BLaER1 treated with 17β-estradiol and CSF1 and Interleukin-3, amounts not matched to agents 10 nM and 100 nM (cell line): Measurements from ENCODE around the gene AKT3.

ENCODE experiments used
- H3K27ac ChIP-seq, 11 experiments: shearing (Covaris generic); formaldehyde crosslinking; 2 replicates each; pipeline ENCODE4 v1.8.1; 2022
- H3K27me3 ChIP-seq, 11 experiments: shearing (Covaris generic); formaldehyde crosslinking; 2 replicates each; pipeline ENCODE4 v1.8.1; 2022
- H3K36me3 ChIP-seq, 11 experiments: shearing (Covaris generic); formaldehyde crosslinking; 2 replicates each; pipeline ENCODE4 v1.8.1; 2022
- H3K4me1 ChIP-seq, 10 experiments: shearing (Covaris generic); formaldehyde crosslinking; 2 replicates each; pipeline ENCODE4 v1.8.1; 2022
- H3K4me2 ChIP-seq, 11 experiments: shearing (Covaris generic); formaldehyde crosslinking; 2 replicates each; pipeline ENCODE4 v1.8.1; 2022
- H3K4me3 ChIP-seq, 10 experiments: shearing (Covaris generic); formaldehyde crosslinking; 2 replicates each; pipeline ENCODE4 v1.8.1; 2022
- H3K9ac ChIP-seq, 11 experiments: shearing (Covaris generic); formaldehyde crosslinking; 2 replicates each; pipeline ENCODE4 v1.8.1; 2022
- H3K9me3 ChIP-seq, 11 experiments: shearing (Covaris generic); formaldehyde crosslinking; replicated peaks in 1 of 11; 2 replicates each; pipeline ENCODE4 v1.8.1; 2022
- H4K20me1 ChIP-seq, 11 experiments: shearing (Covaris generic); formaldehyde crosslinking; 2 replicates each; pipeline ENCODE4 v1.8.1; 2022
- Cebpa-rat ChIP-seq, 11 experiments: shearing (Covaris generic); IDR thresholded peaks; 2 replicates each; pipeline ENCODE4 v1.8.1; 2022

Gene AKT3

GRCh38 chr1:243587823-243588560, 262.1 kb downstream of the AKT3 start:
- Histone ChIP-seq H3K27ac (no peak overlapping the region), H3K36me3 (peaks cover 8 to 50% (median 25%) of the 10 kb centered on the region in 11 experiments; a peak in 19 of 22 replicates), H3K27me3 (no peaks in the 10 kb centered on the region), H3K4me2 (no peak overlapping the region), H4K20me1 (no peaks in the 10 kb centered on the region), H3K9ac (no peak overlapping the region), H3K9me3 (peaks cover 29 to 53% (median 40%) of the 10 kb centered on the region in 11 experiments), H3K4me1 (no peaks in the 10 kb centered on the region), H3K4me3 (no peak overlapping the region)
- no peak for TF ChIP-seq Cebpa-rat (IDR thresholded peaks at IDR 0.05)

GRCh38 chr1:243587285-243587684, 262.8 kb downstream of the AKT3 start:
- H3K36me3 ChIP-seq: peaks cover 13 to 55% (median 30%) of the 10 kb centered on the region in 11 experiments; a peak in 20 of 22 replicates
- H3K9ac ChIP-seq: no peak overlapping the region
- no peak overlapping the region for H3K4me2 ChIP-seq
- H3K9me3 ChIP-seq: peaks cover 35 to 59% (median 46%) of the 10 kb centered on the region in 11 experiments
- no peak for TF ChIP-seq Cebpa-rat (IDR thresholded peaks at IDR 0.05)
- H3K27ac ChIP-seq: no peak overlapping the region
- H4K20me1 ChIP-seq: no peaks in the 10 kb centered on the region
- H3K4me1 ChIP-seq: no peaks in the 10 kb centered on the region
- no peaks in the 10 kb centered on the region for H3K27me3 ChIP-seq
- no peak overlapping the region for H3K4me3 ChIP-seq

- no peak overlapping the region for H3K4me3 ChIP-seq
- H3K27ac ChIP-seq: no peak overlapping the region
- H3K9me3 ChIP-seq: peaks cover 46 to 69% (median 57%) of the 10 kb centered on the region in 11 experiments
- no peak overlapping the region for H3K4me2 ChIP-seq
- no peak for TF ChIP-seq Cebpa-rat (IDR thresholded peaks at IDR 0.05)
- H4K20me1 ChIP-seq: no peaks in the 10 kb centered on the region
- no peak overlapping the region for H3K9ac ChIP-seq
- peaks cover 19 to 64% (median 34%) of the 10 kb centered on the region in 11 experiments; a peak in 21 of 22 replicates for H3K36me3 ChIP-seq
- no peaks in the 10 kb centered on the region for H3K4me1 ChIP-seq
- H3K27me3 ChIP-seq: no peaks in the 10 kb centered on the region
These were observed 264.1 kb downstream of the AKT3 start for GRCh38 chr1:243585982-243586381.

- Histone ChIP-seq H3K4me2 (no peak overlapping the region), H3K27me3 (no peaks in the 10 kb centered on the region), H3K4me3 (no peak overlapping the region), H3K9me3 (peaks cover 45 to 70% (median 58%) of the 10 kb centered on the region in 11 experiments), H3K36me3 (peaks cover 24 to 71% (median 42%) of the 10 kb centered on the region in 11 experiments; a peak in 21 of 22 replicates), H3K4me1 (peaks cover 0 to 8% (median 0%) of the 10 kb centered on the region in 10 experiments; a peak in 2 of 20 replicates), H4K20me1 (no peaks in the 10 kb centered on the region; a peak in 1 of 22 replicates), H3K9ac (no peak overlapping the region), H3K27ac (no peak overlapping the region)
- no peak for TF ChIP-seq Cebpa-rat (IDR thresholded peaks at IDR 0.05)
These were observed 267.7 kb downstream of the AKT3 start for GRCh38 chr1:243582326-243582725.

- Histone ChIP-seq H3K36me3 (peaks cover 21 to 66% (median 39%) of the 10 kb centered on the region in 11 experiments; a peak in 20 of 22 replicates), H3K4me3 (no peak overlapping the region), H3K4me1 (peaks cover 0 to 8% (median 0%) of the 10 kb centered on the region in 10 experiments; a peak in 2 of 20 replicates), H3K9me3 (peaks cover 49 to 74% (median 61%) of the 10 kb centered on the region in 11 experiments), H3K9ac (no peak overlapping the region), H3K4me2 (no peak overlapping the region), H4K20me1 (no peaks in the 10 kb centered on the region; a peak in 1 of 22 replicates), H3K27ac (no peak overlapping the region), H3K27me3 (no peaks in the 10 kb centered on the region)
- no peak for TF ChIP-seq Cebpa-rat (IDR thresholded peaks at IDR 0.05)
These were observed 269.1 kb downstream of the AKT3 start for GRCh38 chr1:243580984-243581383.

- Histone ChIP-seq H3K4me1 (peaks cover 0 to 8% (median 0%) of the 10 kb centered on the region in 10 experiments; a peak in 2 of 20 replicates), H3K9ac (no peak overlapping the region), H3K27ac (no peak overlapping the region), H4K20me1 (no peaks in the 10 kb centered on the region; a peak in 1 of 22 replicates), H3K9me3 (peaks cover 40 to 65% (median 52%) of the 10 kb centered on the region in 11 experiments), H3K4me3 (no peak overlapping the region), H3K4me2 (no peak overlapping the region), H3K36me3 (peaks cover 15 to 59% (median 33%) of the 10 kb centered on the region in 11 experiments; a peak in 19 of 22 replicates), H3K27me3 (no peaks in the 10 kb centered on the region)
- TF ChIP-seq Cebpa-rat (IDR thresholded peaks at IDR 0.05): no peak
These were observed 270.0 kb downstream of the AKT3 start for GRCh38 chr1:243580072-243580471.

GRCh38 chr1:243575070-243575469, 275.0 kb downstream of the AKT3 start:
- Histone ChIP-seq H4K20me1 (no peaks in the 10 kb centered on the region; a peak in 1 of 22 replicates), H3K4me2 (no peak overlapping the region), H3K9me3 (peaks cover 9 to 21% (median 11%) of the 10 kb centered on the region in 11 experiments; a peak in 21 of 22 replicates), H3K4me1 (peaks cover 0 to 8% (median 0%) of the 10 kb centered on the region in 10 experiments; a peak in 2 of 20 replicates), H3K9ac (no peak overlapping the region), H3K27me3 (no peaks in the 10 kb centered on the region), H3K4me3 (no peak overlapping the region), H3K36me3 (peaks cover 8 to 53% (median 23%) of the 10 kb centered on the region in 11 experiments; a peak in 16 of 22 replicates), H3K27ac (no peak overlapping the region)
- no peak for TF ChIP-seq Cebpa-rat (IDR thresholded peaks at IDR 0.05)

- H3K4me1 ChIP-seq: no peaks in the 10 kb centered on the region
- H3K36me3 ChIP-seq: peaks cover 8 to 66% (median 17%) of the 10 kb centered on the region in 11 experiments; a peak in 15 of 22 replicates
- no peak for TF ChIP-seq Cebpa-rat (IDR thresholded peaks at IDR 0.05)
- H3K27me3 ChIP-seq: no peaks in the 10 kb centered on the region
- no peaks in the 10 kb centered on the region for H4K20me1 ChIP-seq
- H3K9me3 ChIP-seq: peaks cover 8 to 16% (median 11%) of the 10 kb centered on the region in 11 experiments; a peak in 20 of 22 replicates
- no peak overlapping the region for H3K4me3 ChIP-seq
- no peak overlapping the region for H3K9ac ChIP-seq
- no peak overlapping the region for H3K4me2 ChIP-seq
- no peak overlapping the region for H3K27ac ChIP-seq
These were observed 277.1 kb downstream of the AKT3 start for GRCh38 chr1:243572940-243573339.

GRCh38 chr1:243568793-243569192, 281.2 kb downstream of the AKT3 start:
- Histone ChIP-seq H4K20me1 (no peaks in the 10 kb centered on the region), H3K4me1 (no peaks in the 10 kb centered on the region), H3K4me2 (no peak overlapping the region), H3K27ac (no peak overlapping the region), H3K9me3 (no peaks in the 10 kb centered on the region), H3K9ac (no peak overlapping the region), H3K36me3 (peaks cover 0 to 68% (median 18%) of the 10 kb centered on the region in 11 experiments; a peak in 15 of 22 replicates), H3K27me3 (no peaks in the 10 kb centered on the region), H3K4me3 (no peak overlapping the region)
- TF ChIP-seq Cebpa-rat (IDR thresholded peaks at IDR 0.05): no peak
